CD4-positive, CD25-positive, alpha-beta regulatory T cell (primary cell): ENCODE measurements around the gene WASHC2C. TPM values are rescaled to one million over a fixed set of nuclear protein-coding genes. Genes with fewer than 3 reads are reported as not detected.
"Not testable (repeated sequence)": the region's sequence is repeated elsewhere in the genome, so short reads cannot be mapped to it uniquely, and the experiment has no call there.

Experiments used
- ATAC-seq, 2 donors: fragments of 150-1000 bp; cut with Tn5 transposase; one replicate each; pipeline ENCODE4 v1.10.0; 2021; ENCODE audit warnings: low read depth in 2 of 2, moderate number of reproducible peaks in 2 of 2, moderate library complexity in 1 of 2
- DNase-seq, 3 donors: peaks; one replicate each; pipeline versions ENCODE4 v3.0.0 to v3.0.0-alpha.2; 2012 to 2022; ENCODE audit warnings: mixed read lengths in 1 of 3
- H3K27ac ChIP-seq: one replicate; pipeline ENCODE4 v1.7.0; 2013; ENCODE audit warnings: mild to moderate bottlenecking, low read length; ENCODE audit not compliant: insufficient read depth, poor library complexity, severe bottlenecking
- H3K27me3 ChIP-seq: one replicate; pipeline ENCODE4 v1.7.0; 2013; ENCODE audit warnings: low read length; ENCODE audit not compliant: control insufficient read depth, insufficient read depth
- H3K36me3 ChIP-seq: one replicate; pipeline ENCODE4 v1.7.0; 2013; ENCODE audit warnings: mild to moderate bottlenecking, low read length, moderate library complexity; ENCODE audit not compliant: control insufficient read depth, insufficient read depth
- H3K4me1 ChIP-seq: 2 replicates; pipeline ENCODE4 v1.7.0; 2013; ENCODE audit warnings: mild to moderate bottlenecking, low read length; ENCODE audit not compliant: insufficient read depth, control insufficient read depth, poor library complexity, severe bottlenecking
- H3K4me3 ChIP-seq: one replicate; pipeline ENCODE4 v1.7.0; 2013; ENCODE audit warnings: low read depth, mild to moderate bottlenecking, low read length, moderate library complexity
- H3K9me3 ChIP-seq, 2 experiments: 1 replicate in 1 of 2; 2 replicates in 1 of 2; pipeline ENCODE4 v1.7.0; 2013; ENCODE audit warnings: low read length in 2 of 2, mild to moderate bottlenecking in 1 of 2, moderate library complexity in 1 of 2; ENCODE audit not compliant: control insufficient read depth in 2 of 2
- H3K27ac Mint-ChIP-seq, 3 donors: one replicate each; pipeline ENCODE4 v1.8.0; 2020 to 2022; ENCODE audit warnings: mild to moderate bottlenecking in 3 of 3, mixed read lengths in 3 of 3, moderate library complexity in 2 of 3
- H3K27me3 Mint-ChIP-seq: one replicate; pipeline ENCODE4 v1.8.0; 2022; ENCODE audit warnings: mild to moderate bottlenecking, mixed read lengths
- H3K36me3 Mint-ChIP-seq: one replicate; pipeline ENCODE4 v1.8.0; 2020; ENCODE audit warnings: mixed read lengths
- H3K4me1 Mint-ChIP-seq, 4 donors: one replicate each; pipeline ENCODE4 v1.8.0; 2020 to 2022; ENCODE audit warnings: mixed read lengths in 4 of 4, mild to moderate bottlenecking in 1 of 4
- H3K4me3 Mint-ChIP-seq, 4 donors: one replicate each; pipeline ENCODE4 v1.8.0; 2020 to 2022; ENCODE audit warnings: mild to moderate bottlenecking in 4 of 4, mixed read lengths in 4 of 4, moderate library complexity in 3 of 4
- H3K9me3 Mint-ChIP-seq, 7 donors: one replicate each; pipeline ENCODE4 v1.8.0; 2020 to 2022; ENCODE audit warnings: mixed read lengths in 7 of 7, mild to moderate bottlenecking in 3 of 7, moderate library complexity in 2 of 7
- polyA plus RNA-seq, 4 donors: library from polyadenylated mRNA; unstranded; fragments of 300-500 nt; fragmentation: Illumina TruSeq; gene quantifications; one replicate each; pipeline ENCODE4 v1.2.3, GENCODE V29; 2021
- total RNA-seq: library from RNA; stranded (reverse); gene quantifications from one replicate; pipeline ENCODE4 v1.2.3, GENCODE V29; 2022

The WASHC2C gene
- total and polyA plus RNA-seq, 5 donors from 2014 or later: 9.4 to 68.1 (median 12.9) TPM

DNA sequence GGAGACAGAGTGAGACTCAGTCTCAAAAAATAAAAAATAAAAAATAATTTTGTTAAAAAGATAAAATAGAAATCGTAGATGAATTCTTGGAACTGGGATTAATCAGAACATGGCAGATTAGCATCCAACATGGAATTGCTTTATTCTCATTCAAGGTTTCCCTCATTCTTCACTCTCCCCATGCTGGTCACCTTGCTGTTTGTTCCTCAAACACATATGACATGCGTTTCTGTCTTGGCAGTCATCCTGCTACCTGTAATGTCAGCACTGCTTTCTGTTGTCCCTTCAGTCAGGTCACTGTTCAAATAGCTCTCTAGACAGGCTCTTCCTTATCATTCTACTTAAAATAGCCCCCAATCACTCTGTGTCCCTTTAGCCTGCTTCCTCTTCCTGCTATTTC lies 95.9 kb downstream of the WASHC2C start:
- H3K27ac ChIP-seq, H3K27me3 Mint-ChIP-seq, H3K27ac Mint-ChIP-seq, H3K4me1 ChIP-seq, H3K36me3 ChIP-seq, ATAC-seq, H3K9me3 Mint-ChIP-seq, H3K4me1 Mint-ChIP-seq, DNase-seq, H3K4me3 ChIP-seq, H3K36me3 Mint-ChIP-seq, H3K27me3 ChIP-seq, H3K9me3 ChIP-seq, H3K4me3 Mint-ChIP-seq: not testable (repeated sequence)

Other genes starting within 250 kb of the WASHC2C start
- 34.7 TPM for gene ZFAND4, start 54.5 kb upstream of the WASHC2C start, total RNA-seq
- 10 to 100 TPM; 17.4 to 19.9 (median 18.8) TPM for gene ZFAND4, start 54.5 kb upstream of the WASHC2C start, polyA plus RNA-seq
- gene AGAP4, start 120.2 kb downstream of the WASHC2C start, total RNA-seq: 24.8 TPM
- gene AGAP4, start 120.2 kb downstream of the WASHC2C start, polyA plus RNA-seq: 1 to 10 TPM in 2 of 4 donors, under 1 TPM in 1, not detected in 1; 0.88 to 1.6 (median 1.1) TPM
- gene TIMM23, start 245.2 kb downstream of the WASHC2C start, total RNA-seq: 32.1 TPM
- 10 to 100 TPM; 73.9 to 90.1 (median 76.0) TPM for gene TIMM23, start 245.2 kb downstream of the WASHC2C start, polyA plus RNA-seq